COLO668 (cell line): ENCODE measurements around the gene KCNK1.

Source experiments
- DNase-seq: peaks from one replicate; lab custom pipeline; 2025; ENCODE audit not compliant: unreplicated experiment; lab: John Stamatoyannopoulos, UW

The KCNK1 gene

DNA sequence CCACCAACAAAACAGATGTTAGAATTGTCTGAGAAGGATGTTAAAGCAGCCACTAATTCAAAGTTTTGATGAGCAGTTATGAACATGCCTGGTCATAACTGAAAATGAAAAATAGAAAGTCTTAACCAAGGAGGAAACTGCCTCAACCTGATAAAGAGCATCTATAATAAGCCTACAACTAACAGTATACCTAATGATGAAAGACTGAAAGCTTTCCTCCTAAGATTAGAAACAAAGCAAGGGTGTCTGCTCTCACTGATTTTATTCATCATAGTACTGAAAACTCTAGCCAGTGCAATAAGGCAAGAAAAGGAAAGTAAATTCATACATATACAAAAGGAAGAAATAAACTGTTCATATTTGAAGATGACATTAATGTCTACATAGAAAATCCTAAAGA lies 82.0 kb downstream of the KCNK1 start:
- DNase-seq, result no peak

DNA sequence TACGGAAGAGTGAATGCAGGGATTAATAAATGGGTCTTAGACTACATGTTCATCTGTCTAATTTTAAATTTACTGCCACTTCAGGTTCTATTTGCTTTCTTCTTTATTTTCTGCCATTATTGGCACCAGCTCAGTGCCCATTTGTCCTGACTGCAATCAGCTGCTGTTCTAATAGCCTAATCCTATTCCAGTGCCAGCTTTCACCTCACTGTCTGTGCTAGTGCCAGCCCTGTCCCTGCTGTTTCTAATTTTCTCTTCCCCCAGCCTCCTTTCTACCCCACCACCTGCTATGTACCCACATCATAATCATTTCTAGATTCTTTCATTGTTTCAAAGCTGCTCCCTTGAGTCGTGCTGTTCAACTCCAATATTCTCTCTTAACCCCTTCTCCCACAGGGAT lies 86.4 kb downstream of the KCNK1 start:
- DNase-seq, result no peak

DNA sequence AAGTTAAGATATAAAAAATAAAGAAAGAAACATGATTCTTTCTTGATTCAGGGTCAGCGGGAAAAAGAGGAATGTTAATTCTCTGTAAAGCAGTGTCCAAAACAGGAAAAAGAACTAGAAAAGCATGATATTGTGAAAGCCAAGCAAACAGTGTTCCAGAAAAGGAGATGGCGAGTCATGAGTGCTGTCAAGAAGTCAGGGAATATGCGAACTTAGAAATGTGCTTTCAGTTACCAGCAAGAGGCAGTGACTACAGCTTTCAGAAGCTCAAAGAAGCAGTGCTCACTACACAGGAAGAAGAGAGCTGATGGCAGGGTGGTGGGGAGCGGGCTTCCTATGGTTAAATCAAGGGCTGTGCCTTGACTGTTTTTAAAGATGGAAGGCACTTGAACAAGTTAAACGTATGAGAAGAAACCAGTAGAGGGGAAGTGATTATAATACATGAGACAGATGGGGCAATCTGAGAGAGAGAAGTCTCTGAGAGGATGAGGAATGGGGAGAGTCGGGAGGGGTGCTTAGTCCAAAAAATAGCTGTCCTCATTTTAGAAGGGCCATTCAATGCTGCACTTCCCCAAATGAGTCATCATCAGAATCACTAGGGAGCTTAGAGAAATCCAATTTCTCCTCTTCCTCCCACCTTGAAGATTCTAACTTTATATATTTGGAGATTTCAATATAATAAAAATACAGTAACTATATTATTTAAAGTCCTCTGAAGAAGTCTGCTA lies 90.4 kb downstream of the KCNK1 start:
- DNase-seq, result no peak

DNA sequence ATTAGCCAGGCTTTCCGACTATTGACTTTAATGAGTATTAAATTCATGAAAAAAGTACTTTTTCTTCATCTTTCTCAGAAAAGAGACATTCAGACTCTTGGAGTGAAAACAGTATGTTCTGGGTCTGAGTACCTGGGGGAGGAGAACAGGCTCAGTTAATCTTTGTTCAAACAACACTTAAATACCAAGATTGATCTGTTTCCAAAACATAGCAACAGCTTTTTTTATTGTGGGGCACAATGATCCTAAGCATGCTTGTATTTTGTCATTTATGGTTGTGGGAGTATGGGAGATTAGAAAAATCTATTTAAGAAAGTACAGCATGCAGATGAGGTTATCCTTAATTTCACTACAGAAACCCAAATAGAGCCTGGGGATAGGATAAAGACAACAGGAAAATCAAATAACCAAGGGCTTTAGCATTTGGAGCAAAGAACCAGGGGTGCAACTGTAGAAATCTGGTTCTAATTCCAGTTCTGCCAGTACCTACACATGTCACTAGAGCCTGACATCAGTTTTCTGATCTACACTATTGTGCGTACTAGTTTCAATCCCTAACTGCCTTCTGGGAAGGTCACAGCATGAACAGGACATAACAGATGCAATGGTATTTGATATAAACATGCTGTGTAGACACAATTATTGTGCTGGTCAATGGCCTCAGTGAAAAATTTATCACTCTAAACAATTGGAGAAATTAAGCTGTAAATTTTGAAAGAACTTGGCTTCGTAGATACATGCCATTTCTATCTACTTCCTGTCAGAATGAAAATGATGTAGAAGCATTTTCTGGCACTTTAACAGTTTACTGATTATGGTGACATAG lies 91.2 kb downstream of the KCNK1 start:
- DNase-seq, result no peak

DNA sequence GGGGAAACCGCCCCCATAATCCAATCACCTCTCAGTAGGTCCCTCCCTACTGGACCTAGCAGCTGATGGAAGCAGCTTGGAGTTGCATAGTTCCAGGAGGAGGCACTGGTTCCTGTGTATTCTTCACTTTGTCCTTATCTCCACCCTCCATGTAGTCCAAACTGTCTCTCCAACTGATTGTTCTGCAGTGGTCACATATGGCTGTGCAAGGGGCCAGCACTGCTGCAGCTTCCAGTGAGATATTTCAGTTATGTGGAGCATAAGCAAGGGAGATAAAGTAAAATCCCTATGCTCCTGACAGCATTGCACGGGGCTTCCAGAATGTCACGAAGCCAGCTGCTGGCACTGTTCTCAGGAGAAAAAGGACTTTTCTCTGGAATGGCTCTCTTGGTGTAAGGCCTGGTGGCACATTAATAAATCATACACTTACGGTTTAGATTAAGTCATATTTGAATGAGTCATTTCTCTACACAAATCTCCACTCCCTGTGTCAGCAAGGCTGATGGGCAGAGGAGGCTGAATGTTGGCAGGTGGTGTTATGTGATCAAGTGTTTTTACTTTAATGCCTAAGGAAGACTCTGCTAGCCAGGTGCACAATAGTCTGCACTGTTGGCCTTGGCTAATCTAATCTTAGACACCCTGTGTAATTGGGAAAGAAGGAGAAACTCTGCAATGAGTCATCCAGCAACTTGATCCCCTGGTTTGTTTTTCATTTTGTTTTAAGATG lies 93.4 kb downstream of the KCNK1 start:
- DNase-seq, result peak; percentile 67

DNA sequence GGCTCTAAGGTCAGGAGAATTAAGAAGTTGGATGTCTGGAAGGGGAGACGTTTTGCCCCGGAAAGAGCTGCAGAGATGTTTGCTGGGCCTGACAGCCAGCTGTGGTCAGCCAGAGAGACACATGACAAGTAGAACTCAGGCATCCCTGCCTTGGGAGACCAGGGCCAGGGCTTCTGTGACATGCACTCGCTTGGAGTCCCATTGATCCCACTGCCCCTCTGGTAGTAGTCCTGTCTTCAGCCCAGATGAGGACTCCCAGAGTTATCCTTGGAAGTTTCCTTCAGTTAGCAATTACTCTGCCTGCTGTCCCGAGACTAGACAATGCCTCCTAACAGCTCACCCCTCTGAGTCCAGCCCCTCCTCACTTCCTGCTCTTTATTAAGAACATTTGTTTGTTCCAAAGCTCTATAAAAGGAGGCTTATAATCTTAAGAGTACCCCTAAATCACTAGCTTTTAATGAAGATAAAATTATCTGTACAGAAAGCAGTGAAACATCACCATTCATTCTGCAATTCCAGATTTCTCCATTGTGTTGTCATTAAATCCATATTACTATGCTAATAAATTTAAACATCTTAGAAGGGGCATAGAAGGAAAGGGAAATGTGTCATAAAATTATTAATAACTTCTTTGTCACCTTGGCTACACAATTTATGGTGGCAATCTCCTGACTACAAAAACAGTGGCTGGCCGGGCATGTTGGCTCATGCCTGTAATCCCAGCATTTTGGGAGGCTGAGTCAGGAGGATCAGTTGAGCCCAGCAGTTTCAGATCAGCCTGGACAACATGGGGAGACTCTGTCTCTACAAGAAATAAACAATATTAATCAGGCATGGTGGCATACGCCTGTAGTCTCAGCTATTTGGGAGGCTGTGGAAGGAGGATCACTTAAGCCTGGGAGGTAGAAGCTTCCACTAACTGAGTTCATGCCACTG lies 94.2 kb downstream of the KCNK1 start:
- peak; percentile 51 for DNase-seq

DNA sequence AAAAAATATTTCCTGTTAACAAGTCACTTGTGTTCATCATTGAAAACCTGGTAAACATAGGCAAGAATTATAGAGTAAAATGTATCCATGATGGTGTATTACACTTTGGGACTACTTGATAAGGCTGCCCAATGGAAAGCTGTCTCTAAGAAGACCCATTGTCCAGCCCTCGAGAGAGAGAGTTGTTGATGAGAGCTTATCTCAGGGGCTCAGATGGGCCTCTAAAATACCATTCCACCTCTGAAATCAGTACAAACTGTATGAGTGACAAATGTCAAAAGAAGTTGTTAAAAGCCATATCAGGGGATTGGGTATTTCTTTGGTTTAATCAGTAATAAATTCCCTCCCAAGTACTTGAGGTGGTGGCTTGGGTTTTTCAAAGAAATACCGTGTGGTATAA lies 96.1 kb downstream of the KCNK1 start:
- DNase-seq, result no peak

DNA sequence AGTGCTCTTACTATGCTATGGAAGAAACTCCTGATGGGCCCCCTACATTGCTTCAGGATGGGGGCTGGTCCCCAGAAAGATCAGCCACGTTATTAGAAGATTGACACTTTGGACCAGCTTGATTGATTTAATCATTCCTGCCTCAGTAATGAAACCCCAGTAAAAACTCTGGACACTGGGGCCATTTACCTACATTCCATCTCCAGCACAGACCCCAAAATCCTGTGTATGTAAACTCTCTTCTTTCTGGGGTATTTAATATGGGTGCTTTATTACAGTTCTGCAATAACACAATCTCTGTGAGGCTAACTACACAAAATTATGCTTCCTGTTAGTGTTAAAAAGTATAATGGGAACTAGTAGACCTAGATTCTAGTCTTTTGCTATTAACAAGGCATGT lies 96.6 kb downstream of the KCNK1 start:
- DNase-seq, result no peak

DNA sequence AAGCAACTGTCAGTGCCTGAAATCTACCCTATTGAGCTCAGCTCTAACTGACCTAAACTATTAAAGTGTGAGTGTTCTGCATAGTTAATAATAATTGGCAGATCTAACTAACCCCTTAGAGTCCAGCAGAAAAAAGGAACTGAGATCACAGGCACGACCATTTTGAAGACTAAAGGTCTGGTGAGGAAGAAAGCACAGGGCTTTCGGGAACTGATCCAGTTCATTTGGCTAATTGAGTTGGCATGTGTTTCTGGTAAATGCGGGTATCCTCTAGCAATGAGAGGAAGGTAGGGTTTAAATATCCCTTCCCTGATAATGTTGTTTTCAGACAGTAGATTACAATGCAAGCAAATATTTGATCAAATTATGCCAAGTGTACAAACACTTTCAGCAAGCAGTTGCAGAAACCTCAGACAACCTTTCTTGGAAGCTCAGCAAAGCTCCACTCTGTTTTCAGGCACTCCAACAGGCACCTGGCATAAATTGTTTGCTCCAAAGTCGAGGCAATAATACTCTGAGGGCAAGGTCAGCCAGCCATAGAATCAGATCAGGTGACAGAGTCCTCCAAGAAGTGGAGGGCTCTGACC lies 100.8 kb downstream of the KCNK1 start:
- DNase-seq, result peak; percentile 51

DNA sequence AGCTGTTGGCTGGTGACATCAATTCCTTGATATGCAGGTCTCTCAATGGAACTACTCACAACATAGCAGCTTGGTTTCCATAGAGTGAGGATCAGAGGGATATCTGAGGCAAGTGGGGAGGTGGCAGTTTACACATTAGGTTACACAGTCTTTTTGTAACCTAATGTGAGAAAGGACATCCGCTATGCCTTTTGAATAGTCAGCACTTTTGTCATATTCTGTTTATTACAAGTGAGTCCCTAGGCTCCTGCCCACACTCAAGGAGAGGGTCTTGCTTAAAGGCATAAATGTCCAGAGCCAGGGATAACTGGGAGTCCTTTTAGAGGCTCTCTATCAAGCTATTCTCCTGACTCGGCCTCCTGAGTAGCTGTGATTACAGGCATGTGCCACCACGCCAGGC lies 104.2 kb downstream of the KCNK1 start:
- DNase-seq, result no peak

DNA sequence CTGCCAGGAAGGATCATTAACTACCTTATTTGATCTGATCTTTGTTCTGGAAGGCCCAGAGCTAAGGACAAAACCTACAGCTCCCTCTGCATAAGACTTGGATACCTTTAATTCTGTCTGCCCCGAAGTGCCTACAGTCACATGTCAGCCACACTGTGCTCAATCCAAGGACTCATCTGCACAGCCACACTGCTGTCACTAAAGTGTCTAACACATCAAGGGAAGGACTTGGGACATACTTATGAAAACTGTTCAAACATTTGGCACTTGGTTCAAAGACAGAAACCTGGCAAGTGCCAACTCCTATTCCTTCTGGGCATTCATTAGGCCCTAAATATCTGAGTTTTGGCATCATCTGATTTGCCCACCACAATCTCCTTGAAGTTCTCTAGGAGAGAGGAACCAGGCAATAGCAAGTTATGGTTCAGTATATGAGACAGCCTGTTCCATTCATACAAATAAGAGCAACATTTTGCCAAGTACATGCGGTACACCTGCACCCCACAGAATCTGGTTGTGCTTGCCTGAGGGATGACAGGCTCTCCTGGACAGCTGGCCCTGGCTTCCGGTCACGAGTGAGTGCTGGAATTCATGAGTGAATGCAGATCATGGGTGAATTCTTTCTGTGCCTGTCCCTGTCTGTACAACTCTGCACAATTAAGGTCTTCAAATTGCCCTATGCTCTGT lies 105.9 kb downstream of the KCNK1 start:
- DNase-seq, result no peak

DNA sequence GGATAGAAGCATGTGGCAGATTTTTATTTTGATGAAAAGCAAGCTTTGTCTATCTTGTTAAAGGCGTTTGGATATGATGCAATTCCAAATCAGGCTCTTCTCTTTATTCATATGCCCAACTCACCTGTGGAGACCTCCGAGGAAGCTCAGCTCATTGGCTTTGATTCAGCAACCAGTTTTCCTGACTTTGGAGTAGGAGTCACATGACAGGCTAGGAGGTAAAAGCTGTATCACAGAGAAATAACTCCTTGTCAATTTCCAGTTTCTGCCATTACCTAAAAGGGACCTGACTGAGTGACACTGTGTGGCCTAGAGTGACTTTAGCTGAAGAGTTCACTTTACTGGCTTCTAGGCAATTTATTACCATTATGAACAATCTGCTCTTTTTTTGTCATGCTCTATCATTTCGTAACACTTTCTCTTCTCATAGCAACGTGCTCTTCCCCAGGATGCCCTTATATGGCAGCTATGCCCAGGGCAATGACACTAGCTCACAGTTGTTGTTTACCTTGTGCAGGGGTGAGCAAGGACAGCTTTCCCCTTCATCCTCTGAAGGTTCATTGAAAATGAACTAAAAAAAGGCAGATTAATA lies 107.2 kb downstream of the KCNK1 start:
- DNase-seq, result no peak
